SW480 (cell line): ENCODE results near the gene CDKL1.

ENCODE experiments used
- DNase-seq: peaks from one replicate; pipeline ENCODE4 v3.0.0-alpha.2; 2016; ENCODE audit warnings: low spot score

The CDKL1 gene

GRCh38 chr14:50396631-50397389 is at the start of gene CDKL1:
CDKL1 (minus strand) TSS chr14:50396881; CDS start chr14:50395868, 1,013 bp downstream.
- peak; percentile 63 for DNase-seq

- no peak for DNase-seq
Measured at GRCh38 chr14:50434528-50434927, 37.8 kb upstream of the CDKL1 start.

GRCh38 chr14:50432131-50432530 is 35.5 kb upstream of the CDKL1 start:
- no peak for DNase-seq

GRCh38 chr14:50425816-50426215 is 29.1 kb upstream of the CDKL1 start:
- no peak for DNase-seq

- no peak for DNase-seq
Measured at GRCh38 chr14:50425105-50425504, 28.4 kb upstream of the CDKL1 start.

GRCh38 chr14:50423529-50423928 is 26.8 kb upstream of the CDKL1 start:
- no peak for DNase-seq

GRCh38 chr14:50421499-50421898 is 24.8 kb upstream of the CDKL1 start:
- no peak for DNase-seq

- DNase-seq = no peak
Measured at GRCh38 chr14:50417853-50418252, 21.2 kb upstream of the CDKL1 start.

GRCh38 chr14:50410921-50411320 is 14.2 kb upstream of the CDKL1 start:
- DNase-seq = no peak

- no peak for DNase-seq
Measured at GRCh38 chr14:50410071-50410470, 13.4 kb upstream of the CDKL1 start.

GRCh38 chr14:50407111-50407812 is 10.6 kb upstream of the CDKL1 start:
- DNase-seq = no peak

GRCh38 chr14:50403419-50403818 is 6.7 kb upstream of the CDKL1 start:
- DNase-seq = no peak

GRCh38 chr14:50402965-50403364 is 6.3 kb upstream of the CDKL1 start:
- DNase-seq = no peak

GRCh38 chr14:50400461-50400860 is 3.8 kb upstream of the CDKL1 start:
- no peak for DNase-seq

GRCh38 chr14:50399251-50400032 is 2.8 kb upstream of the CDKL1 start:
- DNase-seq = no peak

- DNase-seq = no peak
Measured at GRCh38 chr14:50398189-50398580, 1.5 kb upstream of the CDKL1 start.

GRCh38 chr14:50397390-50398188 is 908 bp upstream of the CDKL1 start:
- peak; percentile 24 for DNase-seq

- no peak for DNase-seq
Measured at GRCh38 chr14:50395448-50395847, 1.2 kb downstream of the CDKL1 start.

- no peak for DNase-seq
Measured at GRCh38 chr14:50394713-50395112, 2.0 kb downstream of the CDKL1 start.

- peak; percentile 53 for DNase-seq
Measured at GRCh38 chr14:50389668-50390441, 6.8 kb downstream of the CDKL1 start.

- no peak for DNase-seq
Measured at GRCh38 chr14:50388256-50388931, 8.3 kb downstream of the CDKL1 start.
